HG03066 (cell line): ENCODE measurements around the gene NVL.
"Not testable (repeated sequence)": the region's sequence is repeated elsewhere in the genome, so short reads cannot be mapped to it uniquely, and the experiment has no call there.

Source experiments
- ATAC-seq: cut with Tn5 transposase; IDR thresholded peaks from one replicate; pipeline ENCODE4 v1.9.1; 2021; ENCODE audit warnings: low read depth; ENCODE audit not compliant: unreplicated experiment

Gene NVL

DNA sequence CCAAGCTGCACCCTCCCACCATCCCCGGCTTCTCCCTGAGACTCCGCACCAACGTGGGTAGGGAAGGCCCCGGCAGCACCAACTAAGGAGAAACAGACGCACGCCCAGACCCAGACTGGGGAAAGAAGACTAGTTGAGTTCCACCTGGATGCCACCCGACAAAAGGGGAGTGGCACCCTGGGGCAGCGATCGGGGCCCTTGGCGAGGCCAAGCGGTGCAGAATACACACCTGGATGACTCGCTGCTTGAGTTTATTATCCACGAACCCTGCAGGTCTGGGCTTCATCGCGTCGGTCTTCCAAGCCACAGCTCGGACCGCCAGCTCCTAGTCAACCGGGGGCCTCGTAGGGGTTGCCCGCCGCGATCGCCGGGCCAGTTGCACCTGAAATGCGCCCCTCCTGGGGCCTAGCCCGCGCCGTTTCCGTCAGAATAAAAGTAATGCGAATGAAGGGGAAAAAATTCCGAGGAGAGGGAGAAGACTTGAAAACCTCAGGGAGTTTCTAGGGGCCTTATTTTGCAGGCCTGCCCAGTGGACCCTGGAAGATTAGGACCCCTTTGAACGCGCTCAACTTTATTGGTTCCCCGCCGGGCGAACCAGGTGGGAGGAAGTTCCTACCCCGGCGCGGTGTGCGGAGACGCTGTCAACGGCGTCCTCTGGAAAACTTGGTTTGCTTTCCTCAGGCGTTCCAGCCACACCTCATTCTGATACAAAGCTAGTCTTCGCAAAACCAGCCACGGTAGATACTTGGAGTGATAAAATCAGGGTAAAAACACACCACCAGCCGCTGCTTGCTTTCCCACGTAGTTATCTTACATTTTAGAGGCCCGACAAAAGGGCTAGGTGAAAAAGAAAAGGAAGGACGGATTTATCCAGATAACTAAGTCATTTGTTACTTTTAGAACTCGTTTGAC, at the start of gene NVL:
NVL (minus strand) TSS at position 331 of the 912 bp plus-strand sequence; CDS start at position 286, 45 bp downstream.
- ATAC-seq, result peak; percentile 83

DNA sequence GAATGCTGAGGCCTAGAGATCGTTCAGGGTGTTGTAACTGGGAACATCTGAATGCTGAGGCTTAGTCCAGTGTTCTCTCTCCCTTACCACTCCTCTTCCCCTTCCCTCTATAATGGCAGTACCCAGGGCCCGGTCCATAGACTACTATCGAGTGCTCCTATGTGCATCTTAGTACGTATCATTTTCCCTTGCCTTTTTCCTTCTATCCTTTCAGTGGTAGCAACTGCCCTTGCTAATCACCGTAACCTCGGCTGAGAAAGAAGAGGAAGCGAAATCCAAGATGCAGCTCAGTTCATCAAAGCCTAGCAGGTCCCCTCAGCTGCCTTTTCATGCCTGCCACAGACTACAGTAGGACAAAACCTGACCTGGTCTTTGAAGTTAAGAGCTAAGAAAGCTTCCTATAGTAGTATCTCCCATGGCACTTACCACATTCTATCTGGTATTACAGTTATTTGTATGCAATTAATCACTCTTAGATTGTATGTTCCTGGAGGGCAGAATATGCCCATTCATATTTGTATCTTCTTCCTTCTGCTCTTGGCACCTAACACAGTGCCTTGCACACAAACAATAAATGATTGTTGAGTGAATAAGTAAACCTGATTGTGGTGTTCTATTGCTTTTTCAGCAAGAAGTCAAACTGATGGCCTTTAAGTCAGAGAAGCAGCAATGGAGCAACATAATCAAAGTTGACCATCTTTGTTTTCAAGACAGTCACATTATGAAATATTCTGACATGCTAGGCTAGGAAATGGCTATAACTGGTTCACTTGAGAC, 49.1 kb upstream of the NVL start:
- ATAC-seq, result peak; percentile 27

DNA sequence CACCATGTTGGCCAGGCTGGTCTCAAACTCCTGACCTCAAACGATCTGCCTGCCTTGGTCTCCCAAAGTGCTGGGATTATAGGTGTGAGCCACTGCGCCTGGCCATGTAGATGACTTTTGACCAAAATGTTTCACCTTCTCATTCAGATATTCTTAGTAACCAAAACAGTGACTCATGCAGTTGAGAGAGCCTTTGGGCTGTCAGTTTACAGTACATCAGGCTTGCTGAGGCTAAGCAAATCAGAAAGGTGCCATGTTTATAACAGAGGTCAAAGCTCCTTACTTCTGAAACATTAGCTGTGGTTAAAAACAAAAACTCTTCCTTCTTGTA, 47.7 kb upstream of the NVL start:
- peak; percentile 71 for ATAC-seq

DNA sequence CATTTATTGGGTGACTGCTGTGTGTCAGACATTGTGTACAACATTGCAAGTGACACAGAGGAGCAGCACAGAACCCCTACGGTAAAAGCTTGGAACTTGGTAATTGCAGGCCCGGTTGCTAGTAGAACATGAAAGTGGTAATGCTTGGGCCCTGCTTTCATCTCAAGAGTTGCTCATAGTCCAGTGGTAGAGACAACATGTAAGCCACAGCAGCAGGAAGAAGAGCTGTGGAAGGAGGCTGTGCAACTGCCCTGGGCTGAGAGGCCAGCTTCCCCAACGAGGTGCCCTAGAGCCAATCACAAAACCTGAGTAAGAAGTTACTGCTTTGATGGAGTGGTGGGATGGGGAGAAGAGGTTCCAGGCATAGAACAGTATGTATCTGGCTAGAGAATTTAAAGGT, 45.1 kb upstream of the NVL start:
- no peak for ATAC-seq

GRCh38 chr1:224373008-224373590, 43.1 kb upstream of the NVL start:
- ATAC-seq, result no peak

DNA sequence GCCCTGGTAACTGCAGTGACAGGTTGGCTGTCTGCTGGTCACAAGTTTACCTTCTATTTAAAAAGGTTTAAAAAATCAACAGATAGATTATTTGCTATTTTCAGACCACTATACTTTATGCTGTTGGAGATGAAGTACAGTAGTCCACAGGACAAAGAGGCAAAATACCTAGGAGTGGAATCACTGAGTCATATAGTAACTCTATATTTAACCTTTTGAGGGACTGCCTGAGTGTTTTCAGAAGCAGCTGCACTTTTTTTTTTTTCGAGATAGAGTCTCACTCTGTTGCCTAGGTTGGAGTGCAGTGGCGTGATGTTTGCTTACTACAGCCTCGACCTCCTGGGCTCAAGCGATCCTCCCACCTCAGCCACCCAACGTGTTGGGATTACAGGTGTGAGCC, 38.4 kb upstream of the NVL start:
- ATAC-seq, result peak; percentile 95

DNA sequence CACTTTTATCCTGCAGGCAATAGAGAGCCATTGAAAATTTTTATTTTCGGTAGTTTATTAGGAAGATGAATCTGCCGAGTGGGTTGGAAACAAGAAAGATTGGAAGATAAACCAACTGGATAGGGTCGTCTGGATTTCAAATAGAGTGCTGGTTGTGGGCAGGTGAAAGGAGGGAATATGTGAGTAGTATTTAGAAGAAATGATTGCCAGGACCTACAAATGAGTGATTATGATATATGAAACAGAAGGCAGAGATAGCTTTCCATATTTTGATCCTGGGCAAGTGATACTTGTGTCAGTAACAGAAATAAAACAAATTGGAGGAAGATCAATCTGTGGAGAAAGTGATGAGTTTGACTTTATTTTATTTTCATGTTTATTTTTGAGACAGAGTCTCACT, 29.2 kb upstream of the NVL start:
- ATAC-seq, result no peak

DNA sequence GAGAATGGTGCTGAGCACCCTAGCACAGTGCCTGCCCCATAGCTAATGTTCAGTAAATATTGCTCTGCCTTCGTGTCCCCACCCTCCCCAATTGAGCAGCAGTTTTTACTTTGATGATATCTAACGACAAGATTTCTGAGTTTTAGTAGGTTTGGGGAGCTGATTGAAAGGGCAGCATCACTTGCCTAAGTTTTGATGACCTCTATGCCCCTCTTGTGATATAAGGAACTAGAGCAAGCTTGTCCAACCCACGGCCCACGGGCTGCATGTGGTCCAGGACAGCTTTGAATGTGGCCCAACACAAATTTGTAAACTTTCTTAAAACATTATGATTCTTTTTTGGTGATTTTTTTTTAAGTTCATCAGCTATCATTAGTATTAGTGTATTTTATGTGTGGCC, 28.3 kb upstream of the NVL start:
- no peak for ATAC-seq

- no peak for ATAC-seq
These were observed 27.7 kb upstream of the NVL start for GRCh38 chr1:224357626-224358124.

GRCh38 chr1:224356685-224357625, 27.0 kb upstream of the NVL start, which contains the start of gene CNIH4:
TSS of gene CNIH4 (plus strand) at chr1:224356879. CDS start at chr1:224356925, 46 bp downstream.
- peak; percentile 97 for ATAC-seq

- no peak for ATAC-seq
These were observed 24.3 kb upstream of the NVL start for GRCh38 chr1:224353975-224354925.

DNA sequence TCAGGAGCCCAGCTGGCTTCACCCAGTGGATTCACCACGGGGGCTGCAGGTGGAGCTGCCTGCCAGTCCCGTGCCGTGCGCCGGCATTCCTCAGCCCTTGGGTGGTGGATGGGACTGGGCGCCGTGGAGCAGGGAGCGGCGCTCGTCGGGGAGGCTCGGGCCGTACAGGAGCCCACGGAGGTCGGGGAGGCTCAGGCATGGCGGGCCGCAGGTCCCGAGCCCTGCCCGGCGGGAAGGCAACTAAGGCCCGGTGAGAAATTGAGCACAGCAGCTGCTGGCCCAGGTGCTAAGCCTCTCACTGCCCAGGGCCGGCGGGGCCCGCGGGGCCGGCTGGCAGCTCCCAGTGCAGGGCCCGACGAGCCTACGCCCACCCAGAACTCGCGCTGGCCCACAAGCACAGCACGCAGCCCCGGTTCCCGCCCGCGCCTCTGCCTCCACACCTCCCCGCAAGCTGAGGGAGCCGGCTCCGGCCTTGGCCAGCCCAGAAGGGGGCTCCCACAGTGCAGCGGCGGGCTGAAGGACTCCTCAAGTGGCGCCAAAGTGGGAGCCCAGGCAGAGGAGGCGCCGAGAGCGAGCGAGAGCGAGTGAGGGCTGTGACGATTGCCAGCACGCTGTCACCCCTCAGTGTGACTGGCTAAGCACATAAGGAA, 22.6 kb upstream of the NVL start:
- ATAC-seq, result not testable (repeated sequence)

DNA sequence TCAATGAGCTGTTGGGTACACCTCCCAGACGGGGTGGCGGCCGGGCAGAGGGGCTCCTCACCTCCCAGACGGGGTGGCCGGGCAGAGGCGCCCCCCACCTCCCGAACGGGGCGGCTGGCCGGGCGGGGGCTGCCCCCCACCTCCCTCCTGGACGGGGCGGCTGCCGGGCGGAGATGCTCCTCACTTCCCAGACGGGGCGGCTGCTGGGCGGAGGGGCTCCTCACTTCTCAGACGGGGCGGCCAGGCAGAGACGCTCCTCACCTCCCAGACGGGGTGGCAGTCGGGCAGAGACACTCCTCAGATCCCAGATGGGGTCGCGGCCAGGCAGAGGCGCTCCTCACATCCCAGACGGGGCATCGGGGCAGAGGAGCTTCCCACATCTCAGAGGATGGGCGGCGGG, 19.7 kb upstream of the NVL start:
- ATAC-seq, result not testable (repeated sequence)

DNA sequence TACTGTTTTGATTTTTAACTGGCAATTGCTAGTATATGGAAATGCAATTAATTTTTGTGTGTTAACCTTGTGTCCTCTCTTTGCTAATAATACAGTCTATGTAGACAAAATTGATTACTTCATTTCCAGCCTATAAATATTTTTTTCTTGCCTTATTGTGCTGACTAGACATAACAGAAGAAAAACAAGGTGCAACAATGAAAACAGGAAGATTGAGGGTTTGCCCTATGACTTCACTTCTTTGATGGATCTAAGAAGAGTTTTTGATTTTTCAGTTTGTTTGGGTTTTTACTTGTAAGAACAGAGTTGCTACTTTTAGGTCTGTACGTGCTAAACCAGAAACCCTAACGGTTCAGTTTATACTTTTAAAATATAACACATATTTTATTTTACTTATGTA, 18.2 kb upstream of the NVL start:
- no peak for ATAC-seq

DNA sequence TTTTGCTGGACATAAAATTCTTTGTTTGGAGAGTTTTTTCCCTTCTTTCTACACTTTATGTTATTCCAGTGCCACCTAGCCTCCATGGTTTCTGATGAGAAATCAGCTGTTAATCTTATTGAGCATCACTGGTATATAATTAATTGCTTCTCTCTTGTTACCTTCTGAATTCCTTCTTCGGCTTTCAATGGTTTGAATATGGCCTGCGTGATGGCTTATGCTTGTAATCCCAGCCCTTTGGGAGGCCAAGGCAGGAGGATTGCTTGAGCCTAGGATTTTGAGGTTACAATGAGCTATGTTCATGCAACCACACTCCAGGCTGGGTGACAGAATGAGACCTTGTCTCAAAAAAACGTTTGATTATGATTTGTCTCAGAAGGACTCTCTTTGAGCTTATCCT, 13.7 kb upstream of the NVL start:
- ATAC-seq, result no peak

GRCh38 chr1:224340453-224341384, 10.7 kb upstream of the NVL start:
- ATAC-seq, result peak; percentile 65

- ATAC-seq, result no peak
These were observed 9.6 kb upstream of the NVL start for GRCh38 chr1:224339442-224340033.
